GM18867 (cell line): ENCODE measurements around the gene ZNF384.

Source experiments
- ATAC-seq: cut with Tn5 transposase; IDR thresholded peaks from one replicate; pipeline ENCODE4 v1.9.1; 2021; ENCODE audit warnings: mild to moderate bottlenecking, moderate library complexity; ENCODE audit not compliant: unreplicated experiment

Gene ZNF384

GRCh38 chr12:6653987-6654386, 35.2 kb downstream of the ZNF384 start:
- no peak for ATAC-seq

GRCh38 chr12:6653342-6653741, 35.8 kb downstream of the ZNF384 start:
- ATAC-seq, result no peak

GRCh38 chr12:6652391-6652790, 36.8 kb downstream of the ZNF384 start:
- ATAC-seq, result no peak

GRCh38 chr12:6650832-6651231, 38.3 kb downstream of the ZNF384 start:
- ATAC-seq, result no peak

- ATAC-seq, result peak; percentile 64
These were observed 42.0 kb downstream of the ZNF384 start, which contains the start of gene ACRBP for GRCh38 chr12:6647083-6647604. Gene ACRBP, minus strand, starts transcription at chr12:6647432. Its CDS starts 66 bp downstream, at chr12:6647366.

GRCh38 chr12:6646276-6647082, 42.7 kb downstream of the ZNF384 start:
- peak; percentile 8 for ATAC-seq

- ATAC-seq, result no peak
These were observed 44.3 kb downstream of the ZNF384 start for GRCh38 chr12:6644903-6645302.

- no peak for ATAC-seq
These were observed 44.9 kb downstream of the ZNF384 start for GRCh38 chr12:6644257-6644596.

- no peak for ATAC-seq
These were observed 45.5 kb downstream of the ZNF384 start for GRCh38 chr12:6643569-6644256.

- ATAC-seq, result no peak
These were observed 48.0 kb downstream of the ZNF384 start for GRCh38 chr12:6641131-6641530.

GRCh38 chr12:6640497-6640896, 48.7 kb downstream of the ZNF384 start:
- ATAC-seq, result no peak

GRCh38 chr12:6639151-6639801, 49.9 kb downstream of the ZNF384 start:
- ATAC-seq, result no peak

- ATAC-seq, result no peak
These were observed 50.9 kb downstream of the ZNF384 start for GRCh38 chr12:6638305-6638704.

GRCh38 chr12:6635856-6636531, 53.2 kb downstream of the ZNF384 start, which contains the start of gene LPAR5:
Gene LPAR5, minus strand, starts transcription at chr12:6635959. Its CDS starts 14,711 bp downstream, at chr12:6621248.
- peak; percentile 47 for ATAC-seq

- peak; percentile 40 for ATAC-seq
These were observed 53.8 kb downstream of the ZNF384 start for GRCh38 chr12:6635375-6635855.

GRCh38 chr12:6632026-6632983, 56.9 kb downstream of the ZNF384 start:
- peak; percentile 49 for ATAC-seq

- no peak for ATAC-seq
These were observed 57.6 kb downstream of the ZNF384 start for GRCh38 chr12:6631549-6631961.

GRCh38 chr12:6630736-6631135, 58.4 kb downstream of the ZNF384 start:
- no peak for ATAC-seq

- no peak for ATAC-seq
These were observed 61.6 kb downstream of the ZNF384 start for GRCh38 chr12:6627616-6628015.
